ENCODE measurements around the gene PAPLN.

PAPLN gene

GRCh38 chr14:73260574-73260973 lies 23.3 kb downstream of the PAPLN start:
- in situ Hi-C loops (cut with MboI; ENCODE audit: low sequenced_read_pairs), result no loop called here

DNA sequence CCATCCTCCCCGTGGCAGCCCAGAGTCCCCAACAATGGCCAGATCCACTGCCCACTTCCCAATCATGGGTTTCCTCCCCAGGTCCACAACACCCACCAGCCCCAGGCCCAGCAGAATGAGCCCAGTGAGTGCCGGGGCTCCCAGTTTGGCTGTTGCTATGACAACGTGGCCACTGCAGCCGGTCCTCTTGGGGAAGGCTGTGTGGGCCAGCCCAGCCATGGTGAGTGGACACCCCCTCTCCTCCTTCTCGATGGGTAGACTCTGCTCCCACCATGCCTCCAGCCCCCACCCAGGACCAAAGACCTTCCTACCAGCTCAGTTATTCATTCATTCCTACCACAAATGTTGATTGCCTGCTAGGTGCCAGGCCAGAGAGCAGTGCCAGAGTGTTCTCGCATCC lies 23.8 kb downstream of the PAPLN start:
- in situ Hi-C loops (cut with MboI; ENCODE audit: low sequenced_read_pairs), result no loop called here

DNA sequence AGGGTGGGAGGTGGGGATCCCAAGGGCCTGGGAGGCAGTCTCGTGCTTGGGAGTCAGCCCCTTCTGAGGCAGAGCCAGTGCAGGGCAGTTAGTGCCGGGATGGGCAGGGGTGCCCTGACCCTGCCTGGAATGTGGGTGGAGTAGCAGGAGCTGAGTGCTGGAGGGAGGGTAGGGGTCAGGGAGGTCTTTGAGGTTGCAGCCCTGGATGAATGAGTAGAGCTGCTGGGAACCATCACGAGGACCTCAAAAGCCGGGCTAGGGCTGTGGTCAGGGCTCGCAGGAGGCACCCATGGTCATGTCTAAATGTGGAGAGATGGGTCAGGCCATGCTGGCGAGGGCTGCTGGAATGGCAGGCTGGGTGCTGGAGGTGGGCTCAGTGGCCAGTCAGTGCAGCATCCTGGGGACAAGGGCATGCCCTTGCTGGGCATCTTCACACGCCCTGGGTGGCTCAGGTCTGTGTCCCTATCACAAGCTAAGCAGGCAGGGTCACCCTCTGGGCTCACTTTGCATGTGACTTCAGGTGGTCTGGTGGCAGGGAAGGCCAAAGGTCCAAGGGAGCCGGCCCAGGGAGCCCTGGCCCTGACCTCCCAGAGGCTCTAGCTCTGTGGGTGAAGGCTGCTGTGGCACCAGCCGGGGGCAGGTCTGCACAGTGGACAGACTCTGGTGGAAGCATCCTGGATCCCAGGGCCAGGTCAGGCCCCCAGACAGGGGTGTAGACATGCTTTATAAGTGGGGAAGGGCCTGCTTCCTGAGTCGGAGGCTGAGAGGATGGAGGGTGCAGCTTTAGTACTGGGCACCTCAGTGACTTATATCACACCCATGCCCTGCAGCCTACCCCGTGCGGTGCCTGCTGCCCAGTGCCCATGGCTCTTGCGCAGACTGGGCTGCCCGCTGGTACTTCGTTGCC lies 24.5 kb downstream of the PAPLN start:
- in situ Hi-C loops (cut with MboI; ENCODE audit: low sequenced_read_pairs), result no loop called here

GRCh38 chr14:73262427-73263183 lies 25.3 kb downstream of the PAPLN start:
- in situ Hi-C loops (cut with MboI; ENCODE audit: low sequenced_read_pairs), result no loop called here

DNA sequence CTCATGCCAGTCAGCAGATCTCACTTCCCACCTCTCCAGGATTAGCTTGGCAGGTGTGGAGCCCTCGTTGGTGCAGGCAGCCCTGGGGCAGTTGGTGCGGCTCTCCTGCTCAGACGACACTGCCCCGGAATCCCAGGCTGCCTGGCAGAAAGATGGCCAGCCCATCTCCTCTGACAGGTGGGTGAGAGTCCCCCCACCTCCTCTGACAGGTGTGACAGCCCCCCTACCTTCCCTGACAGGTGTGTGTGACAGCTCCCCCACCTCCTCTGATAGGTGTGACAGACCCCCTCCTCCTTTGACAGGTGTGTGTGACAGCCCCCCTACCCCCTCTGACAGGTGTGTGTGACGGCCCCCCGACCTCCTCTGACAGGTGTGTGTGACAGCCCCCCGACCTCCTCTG lies 26.3 kb downstream of the PAPLN start:
- in situ Hi-C loops (cut with MboI; ENCODE audit: low sequenced_read_pairs), result no loop called here

DNA sequence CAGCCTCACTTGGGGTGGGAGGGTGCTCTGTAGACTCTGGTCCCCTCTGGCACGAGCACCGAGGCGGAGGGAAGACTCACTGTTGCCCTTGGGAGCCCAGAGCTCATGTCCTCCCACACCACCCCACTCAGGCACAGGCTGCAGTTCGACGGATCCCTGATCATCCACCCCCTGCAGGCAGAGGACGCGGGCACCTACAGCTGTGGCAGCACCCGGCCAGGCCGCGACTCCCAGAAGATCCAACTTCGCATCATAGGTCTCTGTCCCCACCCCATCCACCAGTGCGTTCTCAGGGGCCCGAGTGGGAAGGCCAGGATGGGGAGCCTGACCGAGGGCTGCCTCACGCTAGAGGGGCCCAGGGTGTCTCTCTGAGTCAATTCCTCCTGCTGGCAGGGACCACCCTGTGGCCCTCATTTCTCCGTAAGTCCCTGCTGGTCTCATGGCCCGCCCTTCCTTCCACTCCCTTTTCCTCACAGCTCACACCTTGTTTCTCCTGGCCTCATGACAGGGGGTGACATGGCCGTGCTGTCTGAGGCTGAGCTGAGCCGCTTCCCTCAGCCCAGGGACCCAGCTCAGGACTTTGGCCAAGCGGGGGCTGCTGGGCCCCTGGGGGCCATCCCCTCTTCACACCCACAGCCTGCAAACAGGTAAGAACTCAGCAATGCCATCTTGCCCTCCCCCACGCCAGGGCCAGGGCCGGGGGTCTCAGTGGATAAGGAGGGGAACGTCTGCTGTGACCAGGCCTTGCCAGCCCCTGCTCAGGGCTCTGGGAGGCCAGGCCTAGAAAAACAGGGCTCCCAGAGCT lies 27.0 kb downstream of the PAPLN start:
- in situ Hi-C loops (cut with MboI; ENCODE audit: low sequenced_read_pairs), result no loop called here

DNA sequence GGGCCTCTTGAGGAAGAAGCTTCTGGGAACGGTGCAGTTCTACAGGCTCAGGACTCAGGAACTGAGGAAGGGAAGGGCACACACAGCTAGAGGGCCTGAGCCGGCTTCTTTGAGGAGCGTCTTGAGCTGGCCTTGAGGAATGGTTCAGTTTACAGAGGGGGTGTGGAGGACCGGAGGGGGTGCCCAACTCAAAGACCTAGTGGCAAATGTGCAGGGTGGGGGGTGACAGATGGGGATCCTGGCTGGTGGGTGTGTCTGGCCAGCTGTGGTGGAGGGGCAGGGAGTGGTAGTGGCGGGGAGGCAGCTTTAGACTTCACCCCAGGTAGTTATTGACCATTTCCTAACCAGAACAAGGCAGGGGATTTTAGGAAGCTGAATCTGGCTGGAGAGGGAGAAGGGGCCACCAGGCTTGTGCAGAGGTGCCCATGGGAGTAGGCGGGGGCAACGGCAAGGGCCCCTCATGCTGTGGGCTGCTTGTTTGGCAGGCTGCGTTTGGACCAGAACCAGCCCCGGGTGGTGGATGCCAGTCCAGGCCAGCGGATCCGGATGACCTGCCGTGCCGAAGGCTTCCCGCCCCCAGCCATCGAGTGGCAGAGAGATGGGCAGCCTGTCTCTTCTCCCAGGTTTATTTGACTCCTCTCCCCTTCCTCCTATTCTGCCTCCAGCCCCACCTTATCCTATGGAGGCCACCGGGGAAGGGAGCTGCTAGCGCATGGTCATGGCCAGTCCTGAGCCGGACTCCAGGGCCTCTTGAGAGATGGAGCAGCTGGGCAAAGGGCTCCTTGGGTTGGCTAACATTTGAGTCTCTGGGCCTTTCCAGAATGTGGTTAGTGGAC lies 27.8 kb downstream of the PAPLN start:
- in situ Hi-C loops (cut with MboI; ENCODE audit: low sequenced_read_pairs), result no loop called here

- in situ Hi-C loops (cut with MboI; ENCODE audit: low sequenced_read_pairs), result no loop called here
Measured at GRCh38 chr14:73265721-73266046, 28.4 kb downstream of the PAPLN start.

DNA sequence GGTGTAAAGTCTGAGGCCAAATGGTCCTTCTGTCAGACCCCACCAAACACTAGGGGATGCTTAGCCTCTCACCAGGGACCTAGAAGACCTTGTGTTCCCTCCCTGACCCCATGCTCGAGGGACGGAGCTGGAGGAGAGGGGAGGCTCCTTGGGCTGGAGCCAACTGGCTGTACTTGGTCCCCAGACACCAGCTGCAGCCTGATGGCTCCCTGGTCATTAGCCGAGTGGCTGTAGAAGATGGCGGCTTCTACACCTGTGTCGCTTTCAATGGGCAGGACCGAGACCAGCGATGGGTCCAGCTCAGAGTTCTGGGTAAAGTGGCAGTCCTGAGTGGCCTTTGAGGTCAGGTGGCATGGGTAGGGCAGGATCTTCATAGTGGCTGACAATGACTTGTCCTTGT lies 29.0 kb downstream of the PAPLN start:
- in situ Hi-C loops (cut with MboI; ENCODE audit: low sequenced_read_pairs), result no loop called here

DNA sequence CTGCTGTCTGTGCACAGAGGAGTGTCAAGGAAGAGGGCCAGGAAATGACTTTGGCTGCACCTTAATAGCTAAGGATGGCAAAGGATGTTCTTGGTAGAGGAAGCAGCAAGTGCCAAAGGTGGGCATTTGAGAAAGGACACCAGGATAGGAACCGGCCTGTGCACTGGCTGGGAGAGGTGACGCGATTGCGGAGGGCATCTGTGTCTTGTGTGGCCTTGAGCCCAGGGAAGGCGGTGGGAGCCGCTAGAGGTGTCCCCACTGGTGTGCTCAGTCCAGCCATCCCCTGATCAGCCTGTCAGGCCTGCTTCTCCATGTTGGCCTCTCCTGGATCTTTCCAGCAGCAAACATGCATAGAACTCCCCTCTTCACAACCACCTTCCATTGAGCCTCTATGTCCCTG lies 30.2 kb downstream of the PAPLN start:
- in situ Hi-C loops (cut with MboI; ENCODE audit: low sequenced_read_pairs), result no loop called here

DNA sequence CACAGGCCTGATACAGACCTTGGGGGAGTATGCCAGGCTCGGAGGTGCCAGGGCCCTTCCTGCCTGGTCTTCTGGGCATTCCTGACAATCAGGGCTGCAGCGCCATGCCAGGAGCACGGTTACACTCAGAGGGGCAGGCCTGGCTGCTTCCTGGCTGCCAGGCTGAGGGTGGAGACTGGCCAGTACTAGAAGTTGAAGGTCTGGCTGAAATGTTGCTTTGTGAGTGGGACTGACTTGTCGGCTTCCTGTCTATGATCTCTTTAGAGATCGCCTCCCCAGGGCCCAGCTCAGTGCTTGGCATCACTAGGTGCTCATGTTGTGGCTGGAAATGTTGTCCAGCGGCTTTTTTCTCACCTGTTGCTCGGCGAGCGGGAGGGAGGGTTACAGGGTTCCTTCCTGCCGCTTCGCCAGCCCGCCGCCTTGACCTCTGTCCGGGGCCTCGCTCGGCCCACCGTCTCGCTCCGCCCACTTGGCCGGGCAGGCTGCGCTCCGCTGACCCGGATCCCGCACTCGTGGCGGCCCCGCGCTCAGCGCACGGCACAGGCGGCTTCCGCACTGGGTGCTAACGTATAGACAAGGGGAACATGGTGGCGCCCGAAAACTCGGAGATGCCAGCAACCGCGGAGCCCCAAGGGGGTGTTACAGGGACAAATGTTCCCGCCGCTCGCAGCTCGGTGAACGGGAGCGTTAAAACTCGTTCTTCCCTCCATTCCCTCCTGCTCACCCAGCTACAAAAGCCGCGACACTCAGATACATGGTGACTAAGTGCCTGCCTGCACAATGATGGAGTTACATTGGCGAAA lies 32.6 kb downstream of the PAPLN start:
- in situ Hi-C loops (cut with MboI; ENCODE audit: low sequenced_read_pairs), result no loop called here

DNA sequence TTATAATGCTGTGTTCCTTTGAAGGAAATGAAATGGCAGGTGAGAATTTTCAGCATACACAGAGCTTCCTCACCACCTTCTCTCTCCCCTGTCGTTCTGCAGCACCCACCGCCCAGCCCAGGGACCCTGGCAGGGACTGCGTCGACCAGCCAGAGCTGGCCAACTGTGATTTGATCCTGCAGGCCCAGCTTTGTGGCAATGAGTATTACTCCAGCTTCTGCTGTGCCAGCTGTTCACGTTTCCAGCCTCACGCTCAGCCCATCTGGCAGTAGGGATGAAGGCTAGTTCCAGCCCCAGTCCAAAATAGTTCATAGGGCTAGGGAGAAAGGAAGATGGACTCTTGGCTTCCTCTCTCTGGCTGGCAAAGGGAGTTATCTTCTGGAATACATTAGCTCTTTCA lies 35.1 kb downstream of the PAPLN start:
- in situ Hi-C loops (cut with MboI; ENCODE audit: low sequenced_read_pairs), result no loop called here

- in situ Hi-C loops (cut with MboI; ENCODE audit: low sequenced_read_pairs), result no loop called here
Measured at GRCh38 chr14:73273799-73274198, 36.5 kb downstream of the PAPLN start.

DNA sequence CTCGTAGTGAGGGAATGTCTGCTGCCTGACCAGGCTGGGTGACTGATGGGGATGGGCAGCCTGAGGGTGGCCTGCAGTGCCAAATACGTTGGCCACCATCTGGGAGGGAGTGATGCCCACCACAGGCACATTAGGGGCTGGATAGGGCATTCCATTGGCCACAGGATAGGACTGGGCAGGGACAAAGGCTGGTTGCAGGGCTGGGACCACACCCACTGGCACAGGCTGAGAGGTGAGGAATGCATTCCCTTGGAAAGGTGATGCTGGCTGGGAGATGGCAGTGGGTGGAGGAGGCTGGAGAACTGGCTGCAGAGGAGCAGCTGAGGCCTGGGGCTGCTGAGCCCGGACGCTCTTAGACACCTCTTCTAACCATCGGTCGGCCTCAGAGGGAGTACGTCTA lies 39.5 kb downstream of the PAPLN start:
- in situ Hi-C loops (cut with MboI; ENCODE audit: low sequenced_read_pairs), result loop anchor here (25.0 kb wide), 1 partner anchor 185 kb away; the partner anchor contains the start of gene NUMB

DNA sequence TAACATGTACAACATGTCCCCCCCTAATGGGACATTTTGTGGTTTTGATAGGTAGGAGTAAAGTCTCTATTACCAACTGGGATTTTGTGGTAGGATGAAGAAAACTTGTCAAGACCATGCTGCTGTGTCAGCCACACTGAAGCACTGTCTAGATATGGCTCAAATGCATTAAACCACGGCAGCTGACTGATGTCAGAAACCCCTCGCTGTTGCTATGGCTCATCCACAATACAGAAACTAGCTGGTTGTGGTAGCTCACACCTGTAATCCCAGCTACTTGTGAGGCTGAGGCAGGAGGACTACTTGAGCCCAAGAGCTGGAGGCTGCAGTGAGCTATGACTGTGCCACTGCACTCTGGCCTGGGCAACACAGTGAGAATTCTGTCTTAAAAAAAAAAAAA lies 40.1 kb downstream of the PAPLN start:
- in situ Hi-C loops (cut with MboI; ENCODE audit: low sequenced_read_pairs), result loop anchor here (25.0 kb wide), 1 partner anchor 185 kb away; the partner anchor contains the start of gene NUMB

DNA sequence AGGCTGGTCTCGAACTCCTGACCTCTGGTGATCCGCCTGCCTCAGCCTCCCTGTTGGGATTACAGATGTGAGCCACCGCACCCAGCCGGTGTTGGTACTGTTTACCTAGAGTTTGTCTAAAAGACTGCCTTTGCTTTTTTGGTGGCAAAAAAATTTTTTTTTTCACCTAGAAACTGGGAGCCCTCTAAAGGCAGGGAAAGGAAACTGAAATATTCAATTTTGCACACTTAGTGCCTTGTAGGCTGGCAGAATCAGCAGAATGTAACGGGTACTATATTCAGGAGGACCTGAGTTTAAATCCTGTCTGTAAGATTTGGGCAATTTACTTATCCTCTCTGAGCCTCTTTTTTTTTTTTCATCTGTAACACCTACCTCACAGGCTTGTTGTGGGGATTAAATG lies 43.6 kb downstream of the PAPLN start:
- in situ Hi-C loops (cut with MboI; ENCODE audit: low sequenced_read_pairs), result loop anchor here (25.0 kb wide), 1 partner anchor 181 kb away; the partner anchor contains the start of gene NUMB

DNA sequence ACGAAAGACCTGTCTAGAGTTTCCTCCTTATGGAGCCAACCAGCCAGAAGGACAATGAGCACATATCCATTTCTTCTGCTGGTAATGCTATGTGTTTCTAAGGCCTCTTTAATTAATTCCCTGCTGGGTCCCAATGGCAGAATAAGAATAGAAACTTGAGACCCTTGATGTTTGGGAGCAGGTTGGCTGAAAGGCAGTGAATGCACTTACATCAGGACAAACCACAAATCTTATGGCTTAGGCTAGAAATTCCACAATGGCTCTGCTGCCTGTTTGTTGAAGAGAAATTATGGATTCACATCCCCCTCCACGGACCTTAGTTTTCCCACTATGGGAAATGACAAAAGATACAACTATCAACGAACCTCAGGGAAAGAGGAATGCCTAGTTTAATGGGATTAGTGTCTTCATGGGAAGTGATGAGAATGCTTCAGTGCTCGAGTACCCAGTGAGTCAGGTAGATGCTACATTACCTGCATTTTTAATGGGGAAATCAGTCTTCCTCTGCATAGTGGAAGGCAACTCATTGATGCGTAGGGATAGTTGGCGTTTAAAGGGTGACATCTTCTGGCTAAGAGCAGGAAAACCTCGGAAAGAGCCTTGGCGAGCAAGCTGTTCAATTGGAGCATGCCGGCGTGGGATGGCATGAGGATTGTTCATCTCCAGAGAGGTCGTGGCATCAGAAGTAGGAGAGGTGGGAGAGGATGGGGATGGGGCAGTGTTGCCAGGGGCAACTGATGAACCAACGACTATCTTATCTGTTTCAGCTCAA lies 46.5 kb downstream of the PAPLN start:
- in situ Hi-C loops (cut with MboI; ENCODE audit: low sequenced_read_pairs), result loop anchor here (25.0 kb wide), 1 partner anchor 179 kb away; the partner anchor contains the start of gene NUMB

GRCh38 chr14:73285979-73286378 lies 48.7 kb downstream of the PAPLN start:
- in situ Hi-C loops (cut with MboI; ENCODE audit: low sequenced_read_pairs), result loop anchor here (25.0 kb wide), 1 partner anchor 176 kb away; the partner anchor contains the start of gene NUMB

DNA sequence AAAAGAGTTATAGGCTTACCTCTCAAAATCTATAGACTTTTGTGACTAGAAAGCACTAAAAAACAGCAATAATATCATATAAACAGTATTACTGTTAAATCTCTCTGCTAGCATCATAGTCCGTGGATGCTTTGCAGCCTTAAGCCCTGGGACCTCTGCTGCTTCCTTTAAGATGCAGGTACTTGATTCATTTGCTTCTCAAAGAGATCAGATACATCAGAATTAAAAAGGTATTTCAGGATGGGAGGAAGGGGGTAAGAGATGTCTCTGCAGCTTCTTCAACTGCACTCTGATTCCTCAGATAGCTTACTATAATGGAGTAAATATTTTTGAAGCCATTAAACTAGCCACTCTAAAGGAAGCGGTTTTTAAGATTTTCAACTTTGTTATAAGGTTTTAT lies 49.3 kb downstream of the PAPLN start:
- in situ Hi-C loops (cut with MboI; ENCODE audit: low sequenced_read_pairs), result loop anchor here (25.0 kb wide), 1 partner anchor 176 kb away; the partner anchor contains the start of gene NUMB

All from HL-60/S4 treated with retinoic acid at 250 ng/mL for 4 days and 3 days (cell line).